Measurements from ENCODE around the gene GUCA2A. TPM values are rescaled to one million over a fixed set of nuclear protein-coding genes. Genes with fewer than 3 reads are reported as not detected.

The GUCA2A gene
- polyA plus RNA-seq, 1 of the 3 experiments (the other 2 are of a cell fraction) = not detected

DNA sequence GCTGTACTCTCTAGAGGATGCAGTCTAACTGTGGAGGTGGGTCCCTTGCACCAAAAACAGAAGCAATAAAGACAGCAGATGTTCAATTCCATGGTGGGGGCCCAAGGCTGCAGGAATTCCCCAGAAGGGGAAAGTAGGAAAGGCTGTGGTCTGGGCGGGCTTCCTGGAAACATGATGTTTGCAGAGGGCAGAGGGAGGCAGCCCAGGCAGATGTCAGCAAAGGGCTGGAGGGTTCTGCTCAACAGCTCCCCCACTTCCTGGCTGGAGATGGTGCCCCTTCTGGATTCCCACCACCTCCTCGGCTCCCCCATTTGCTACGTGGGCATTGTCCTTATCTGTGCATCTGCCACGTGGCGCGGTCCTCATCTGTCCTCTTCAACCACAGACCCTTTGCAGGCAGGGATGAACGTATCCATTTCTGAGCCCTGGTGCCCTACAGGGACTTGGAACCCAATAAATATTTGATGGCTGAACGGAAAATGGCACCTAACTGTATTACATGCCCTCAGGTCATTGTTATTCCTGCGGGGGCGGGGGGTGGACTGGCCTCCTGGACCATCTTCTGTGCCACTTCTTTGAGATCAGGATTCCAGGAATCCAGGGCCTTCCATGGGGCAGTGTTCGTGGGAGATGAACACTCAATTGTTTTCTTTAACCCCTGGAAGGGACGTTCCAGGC lies 19.7 kb downstream of the GUCA2A start:
- H3K79me2 ChIP-seq (ENCODE audit: insufficient read depth) = no peaks in the 10 kb centered on the region
- CTCF ChIA-PET = interaction anchor here (1.3 to 4.0 kb wide), 2 partner anchors 28 to 571 kb away, joined by 3 to 18 read pairs; no protein-coding TSS in a partner anchor
- H4K20me1 ChIP-seq (ENCODE audit: insufficient read depth) = no peaks in the 10 kb centered on the region
- H3K4me3 ChIP-seq (ENCODE audit: low read depth in 2 of 2, low read length in 1 of 2) = no peak overlapping the region
- POLR2A ChIA-PET = interaction anchor here (1.3 kb wide), 1 partner anchor 21 kb away, joined by 5 read pairs; no protein-coding TSS in a partner anchor
- H3F3A ChIP-seq (replicated peaks; ENCODE audit: insufficient read depth) = no peaks in the 10 kb centered on the region
- no peak overlapping the region for H3K9ac ChIP-seq
- no peaks in the 10 kb centered on the region for H3K36me3 ChIP-seq (replicated peaks in 1 of 2; ENCODE audit: control insufficient read depth in 1 of 2, insufficient read depth in 2 of 2, low read length in 1 of 2)
- H3K4me2 ChIP-seq = no peak overlapping the region
- H3K4me1 ChIP-seq (ENCODE audit: control insufficient read depth in 1 of 2, insufficient read depth in 2 of 2, low read depth in 1 of 2, low read length in 1 of 2) = no peaks in the 10 kb centered on the region
- DNase-seq = no peak
- H3K9me3 ChIP-seq = no peaks in the 10 kb centered on the region
- no peak overlapping the region for H3K27ac ChIP-seq (ENCODE audit: low read depth in 2 of 2, low read length in 1 of 2)
- 67% methylated on average over 10 of the region's 12 CpGs for WGBS (ENCODE audit: low lambda C conversion rate)
- no peaks in the 10 kb centered on the region for H3K9me2 ChIP-seq
- peaks cover 6% of the 10 kb centered on the region; the same call in 1 of the 2 replicates for H3K27me3 ChIP-seq (ENCODE audit: insufficient read depth)
- H2AFZ ChIP-seq (ENCODE audit: low read depth) = no peak overlapping the region
- TF ChIP-seq EZH2phosphoT487 (IDR thresholded peaks at IDR 0.05; ENCODE audit: borderline replicate concordance, low read depth) (no peak), ELF1 (IDR thresholded peaks at IDR 0.05) (no peak), FOXJ3 (CRISPR knock-in tag; IDR thresholded peaks at IDR 0.05) (no peak), SIN3A (IDR thresholded peaks at IDR 0.05; ENCODE audit: borderline replicate concordance, low read depth, low read length) (no peak), POLR2AphosphoS5 (IDR thresholded peaks at IDR 0.05; ENCODE audit: low read depth, low read length) (no peak), JUND (IDR thresholded peaks at IDR 0.05) (no peak), RXRA (IDR thresholded peaks at IDR 0.05; ENCODE audit: borderline replicate concordance, low read depth) (no peak), TCF12 (IDR thresholded peaks at IDR 0.05) (no peak), GABPA (IDR thresholded peaks at IDR 0.05; ENCODE audit: low read depth) (no peak), FOXM1 (IDR thresholded peaks at IDR 0.05; ENCODE audit: low read depth) (no peak), RAD21 (IDR thresholded peaks at IDR 0.05; ENCODE audit: low read length) (no peak), YY1 (IDR thresholded peaks at IDR 0.05; ENCODE audit: low read depth) (no peak), TAF1 (IDR thresholded peaks at IDR 0.05; ENCODE audit: borderline replicate concordance, low read depth, low read length) (no peak), CHD2 (IDR thresholded peaks at IDR 0.05; ENCODE audit: low read length, partially characterized antibody) (no peak), RCOR1 (IDR thresholded peaks at IDR 0.05; ENCODE audit: low read length) (no peak)
- TF ChIP-seq, protein P1, sequence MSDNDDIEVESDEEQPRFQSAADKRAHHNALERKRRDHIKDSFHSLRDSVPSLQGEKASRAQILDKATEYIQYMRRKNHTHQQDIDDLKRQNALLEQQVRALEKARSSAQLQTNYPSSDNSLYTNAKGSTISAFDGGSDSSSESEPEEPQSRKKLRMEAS (IDR thresholded peaks at IDR 0.05; ENCODE audit: low read depth) = no peak
- TF ChIP-seq, protein P2, sequence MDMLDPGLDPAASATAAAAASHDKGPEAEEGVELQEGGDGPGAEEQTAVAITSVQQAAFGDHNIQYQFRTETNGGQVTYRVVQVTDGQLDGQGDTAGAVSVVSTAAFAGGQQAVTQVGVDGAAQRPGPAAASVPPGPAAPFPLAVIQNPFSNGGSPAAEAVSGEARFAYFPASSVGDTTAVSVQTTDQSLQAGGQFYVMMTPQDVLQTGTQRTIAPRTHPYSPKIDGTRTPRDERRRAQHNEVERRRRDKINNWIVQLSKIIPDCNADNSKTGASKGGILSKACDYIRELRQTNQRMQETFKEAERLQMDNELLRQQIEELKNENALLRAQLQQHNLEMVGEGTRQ (IDR thresholded peaks at IDR 0.05; ENCODE audit: borderline replicate concordance, low read depth, low read length) = no peak
- TF ChIP-seq, protein P3, sequence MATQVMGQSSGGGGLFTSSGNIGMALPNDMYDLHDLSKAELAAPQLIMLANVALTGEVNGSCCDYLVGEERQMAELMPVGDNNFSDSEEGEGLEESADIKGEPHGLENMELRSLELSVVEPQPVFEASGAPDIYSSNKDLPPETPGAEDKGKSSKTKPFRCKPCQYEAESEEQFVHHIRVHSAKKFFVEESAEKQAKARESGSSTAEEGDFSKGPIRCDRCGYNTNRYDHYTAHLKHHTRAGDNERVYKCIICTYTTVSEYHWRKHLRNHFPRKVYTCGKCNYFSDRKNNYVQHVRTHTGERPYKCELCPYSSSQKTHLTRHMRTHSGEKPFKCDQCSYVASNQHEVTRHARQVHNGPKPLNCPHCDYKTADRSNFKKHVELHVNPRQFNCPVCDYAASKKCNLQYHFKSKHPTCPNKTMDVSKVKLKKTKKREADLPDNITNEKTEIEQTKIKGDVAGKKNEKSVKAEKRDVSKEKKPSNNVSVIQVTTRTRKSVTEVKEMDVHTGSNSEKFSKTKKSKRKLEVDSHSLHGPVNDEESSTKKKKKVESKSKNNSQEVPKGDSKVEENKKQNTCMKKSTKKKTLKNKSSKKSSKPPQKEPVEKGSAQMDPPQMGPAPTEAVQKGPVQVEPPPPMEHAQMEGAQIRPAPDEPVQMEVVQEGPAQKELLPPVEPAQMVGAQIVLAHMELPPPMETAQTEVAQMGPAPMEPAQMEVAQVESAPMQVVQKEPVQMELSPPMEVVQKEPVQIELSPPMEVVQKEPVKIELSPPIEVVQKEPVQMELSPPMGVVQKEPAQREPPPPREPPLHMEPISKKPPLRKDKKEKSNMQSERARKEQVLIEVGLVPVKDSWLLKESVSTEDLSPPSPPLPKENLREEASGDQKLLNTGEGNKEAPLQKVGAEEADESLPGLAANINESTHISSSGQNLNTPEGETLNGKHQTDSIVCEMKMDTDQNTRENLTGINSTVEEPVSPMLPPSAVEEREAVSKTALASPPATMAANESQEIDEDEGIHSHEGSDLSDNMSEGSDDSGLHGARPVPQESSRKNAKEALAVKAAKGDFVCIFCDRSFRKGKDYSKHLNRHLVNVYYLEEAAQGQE (IDR thresholded peaks at IDR 0.05; ENCODE audit: low read depth, low read length) = no peak
- TF ChIP-seq, protein P4, sequence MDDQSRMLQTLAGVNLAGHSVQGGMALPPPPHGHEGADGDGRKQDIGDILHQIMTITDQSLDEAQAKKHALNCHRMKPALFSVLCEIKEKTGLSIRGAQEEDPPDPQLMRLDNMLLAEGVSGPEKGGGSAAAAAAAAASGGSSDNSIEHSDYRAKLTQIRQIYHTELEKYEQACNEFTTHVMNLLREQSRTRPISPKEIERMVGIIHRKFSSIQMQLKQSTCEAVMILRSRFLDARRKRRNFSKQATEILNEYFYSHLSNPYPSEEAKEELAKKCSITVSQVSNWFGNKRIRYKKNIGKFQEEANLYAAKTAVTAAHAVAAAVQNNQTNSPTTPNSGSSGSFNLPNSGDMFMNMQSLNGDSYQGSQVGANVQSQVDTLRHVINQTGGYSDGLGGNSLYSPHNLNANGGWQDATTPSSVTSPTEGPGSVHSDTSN (IDR thresholded peaks at IDR 0.05) = no peak
